Upper lobe of right lung (tissue), 1 donor: ENCODE data around the gene INF2. TPM values are rescaled to one million over a fixed set of nuclear protein-coding genes. Genes with fewer than 3 reads are reported as not detected.

Experiments used
- ATAC-seq: fragments of 200-7000 bp; cut with Tn5 transposase; one replicate; pipeline ENCODE4 v1.9.1; 2020; ENCODE audit warnings: mild to moderate bottlenecking, moderate library complexity
- DNase-seq: peaks from one replicate; pipeline ENCODE4 v3.0.0-alpha.2; 2020
- H3K27ac ChIP-seq: fragments of 200-600 bp; one replicate; pipeline ENCODE4 v1.8.0; 2022
- H3K27me3 ChIP-seq: fragments of 200-600 bp; one replicate; pipeline ENCODE4 v1.8.0; 2022; ENCODE audit warnings: mild to moderate bottlenecking
- H3K36me3 ChIP-seq: fragments of 200-600 bp; one replicate; pipeline ENCODE4 v1.8.0; 2022
- H3K4me1 ChIP-seq: fragments of 200-600 bp; one replicate; pipeline ENCODE4 v1.8.0; 2022
- H3K4me3 ChIP-seq: fragments of 200-600 bp; one replicate; pipeline ENCODE4 v1.8.0; 2022; ENCODE audit warnings: mild to moderate bottlenecking
- H3K9me3 ChIP-seq: fragments of 200-600 bp; one replicate; pipeline ENCODE4 v1.8.0; 2022
- intact Hi-C: fragments of 100-400 bp; cut with DNase I; formaldehyde crosslinking; loops from one replicate; pipeline ENCODE4 v1.11.0; 2022
- total RNA-seq: library from RNA; stranded (reverse); fragmentation: NEBNext Ultra II Directional; extraction: Animal tissue kit (Norgen Biotek cat#: 25700); gene quantifications from one replicate; pipeline ENCODE4 v1.2.1, GENCODE V29; 2021
- TF ChIP-seq, protein P1 (sequence below): fragments of 200-600 bp; IDR thresholded peaks from one replicate; pipeline ENCODE4 v1.8.0; 2022; ENCODE audit warnings: antibody characterized with exemption
- donor health status: DM: no; HTN: yes; CAD: no; lungs with severe emphysema.

INF2 gene
- total RNA-seq, 1 donor from 2014 or later: 117 TPM

DNA sequence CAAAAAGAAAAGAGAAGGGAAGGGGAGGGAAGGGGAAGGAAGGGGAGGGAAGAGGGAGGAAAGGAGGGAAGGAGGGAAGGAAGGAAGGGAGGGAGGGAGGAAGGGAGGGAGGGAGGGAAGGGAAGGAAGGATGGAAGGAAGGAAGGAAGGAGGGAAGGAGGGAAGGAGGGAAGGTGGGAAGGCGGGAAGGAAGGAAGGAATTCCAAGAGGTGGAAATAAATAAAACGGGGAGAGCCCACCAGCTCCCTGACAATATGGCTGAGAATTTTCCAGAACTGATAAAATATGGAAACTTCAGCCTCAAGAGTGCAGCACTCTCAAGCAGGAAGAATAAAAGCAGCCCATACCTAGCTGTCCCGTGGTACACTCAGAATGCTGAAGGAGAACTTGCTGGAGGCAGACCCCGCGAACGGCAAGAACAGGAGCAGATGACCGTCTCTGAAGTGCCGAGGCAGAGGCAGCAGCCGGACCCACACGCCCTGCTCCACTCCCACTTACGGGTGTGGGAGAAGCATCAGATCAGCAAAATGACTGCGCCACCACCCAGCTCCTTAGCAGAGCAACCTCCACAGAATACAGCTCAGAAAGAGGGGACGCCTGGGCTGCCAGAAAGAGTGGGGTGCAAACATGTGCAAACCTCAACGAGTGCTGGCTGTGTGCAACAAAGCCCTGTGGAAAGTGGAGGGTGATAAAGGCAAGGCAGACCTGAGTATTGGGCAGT lies 34.1 kb upstream of the INF2 start:
- no peak for ATAC-seq
- H3K4me3 ChIP-seq: no peak overlapping the region
- no peak for DNase-seq

DNA sequence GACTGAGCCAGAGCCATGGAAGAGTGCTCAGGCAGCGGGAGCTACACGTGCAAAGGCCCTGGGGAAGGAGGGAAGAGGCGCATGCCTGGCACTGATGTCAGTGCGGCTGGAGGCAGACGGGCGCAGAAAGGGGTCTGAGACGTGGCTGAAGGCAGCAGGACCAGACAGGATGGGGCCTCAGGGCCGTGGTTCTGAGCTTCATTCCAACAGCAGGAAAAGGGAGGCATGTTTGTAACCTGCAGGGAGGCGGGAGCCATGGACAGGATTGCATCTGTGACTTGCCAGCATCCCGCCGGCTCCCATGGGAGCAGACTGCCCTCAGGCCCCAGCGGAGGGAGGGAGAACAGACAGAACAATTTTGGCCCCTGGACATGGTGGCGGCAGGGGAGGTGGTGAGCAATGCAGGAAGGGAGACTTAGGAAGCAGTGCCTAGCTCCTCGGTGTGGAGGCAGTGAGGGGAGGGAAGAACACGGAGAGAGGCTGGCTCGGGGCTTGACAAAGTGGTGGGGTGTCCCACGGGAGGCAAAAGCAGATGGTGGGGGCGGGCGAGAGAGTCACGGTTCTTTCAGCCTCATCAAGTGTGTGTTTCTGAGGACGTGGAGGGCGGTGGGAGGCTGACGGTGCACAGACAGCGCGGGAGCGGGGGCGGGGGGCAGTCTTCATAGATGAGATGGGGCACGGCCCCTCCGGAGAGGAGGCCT lies 33.3 kb upstream of the INF2 start:
- DNase-seq (no peak), ATAC-seq (no peak)
- Histone ChIP-seq H3K4me1 (peaks cover 5% of the 10 kb centered on the region), H3K27me3 (peaks cover 7% of the 10 kb centered on the region), H3K27ac (no peak overlapping the region), H3K36me3 (no peaks in the 10 kb centered on the region), H3K4me3 (no peak overlapping the region), H3K9me3 (no peaks in the 10 kb centered on the region)
- TF ChIP-seq, protein P1, sequence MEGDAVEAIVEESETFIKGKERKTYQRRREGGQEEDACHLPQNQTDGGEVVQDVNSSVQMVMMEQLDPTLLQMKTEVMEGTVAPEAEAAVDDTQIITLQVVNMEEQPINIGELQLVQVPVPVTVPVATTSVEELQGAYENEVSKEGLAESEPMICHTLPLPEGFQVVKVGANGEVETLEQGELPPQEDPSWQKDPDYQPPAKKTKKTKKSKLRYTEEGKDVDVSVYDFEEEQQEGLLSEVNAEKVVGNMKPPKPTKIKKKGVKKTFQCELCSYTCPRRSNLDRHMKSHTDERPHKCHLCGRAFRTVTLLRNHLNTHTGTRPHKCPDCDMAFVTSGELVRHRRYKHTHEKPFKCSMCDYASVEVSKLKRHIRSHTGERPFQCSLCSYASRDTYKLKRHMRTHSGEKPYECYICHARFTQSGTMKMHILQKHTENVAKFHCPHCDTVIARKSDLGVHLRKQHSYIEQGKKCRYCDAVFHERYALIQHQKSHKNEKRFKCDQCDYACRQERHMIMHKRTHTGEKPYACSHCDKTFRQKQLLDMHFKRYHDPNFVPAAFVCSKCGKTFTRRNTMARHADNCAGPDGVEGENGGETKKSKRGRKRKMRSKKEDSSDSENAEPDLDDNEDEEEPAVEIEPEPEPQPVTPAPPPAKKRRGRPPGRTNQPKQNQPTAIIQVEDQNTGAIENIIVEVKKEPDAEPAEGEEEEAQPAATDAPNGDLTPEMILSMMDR: no peak
- intact Hi-C loops: no loop called here

More for the DNA sequence above, 34.1 kb upstream of the INF2 start:
- intact Hi-C loops: no loop called here
- TF ChIP-seq, protein P1: no peak
- Histone ChIP-seq H3K4me1 (peaks cover 5% of the 10 kb centered on the region), H3K9me3 (no peaks in the 10 kb centered on the region), H3K27ac (no peak overlapping the region), H3K27me3 (peaks cover under 1% of the 10 kb centered on the region), H3K36me3 (no peaks in the 10 kb centered on the region)

DNA sequence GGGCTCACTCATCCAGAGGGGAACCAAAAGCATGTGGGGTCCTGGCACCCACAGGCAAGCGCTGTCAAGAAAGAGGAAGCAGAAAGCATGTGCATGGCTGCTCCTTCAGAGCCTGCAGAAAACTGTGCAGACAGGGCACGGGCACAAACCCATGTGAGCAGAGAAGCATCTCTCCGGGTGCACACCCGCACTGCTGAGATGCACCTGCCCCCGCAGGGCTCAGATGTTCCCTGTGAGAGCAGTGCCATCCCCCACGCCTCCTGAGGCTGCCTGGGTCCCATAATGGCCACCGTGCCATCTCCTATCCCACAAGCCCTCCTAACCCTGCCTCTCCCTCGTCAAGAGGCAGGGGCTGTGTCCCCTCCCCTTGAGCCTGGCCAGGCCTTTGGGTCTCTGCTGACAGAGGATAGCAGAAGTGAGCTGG lies 32.3 kb upstream of the INF2 start:
- TF ChIP-seq, protein P1: no peak
- no peaks in the 10 kb centered on the region for H3K36me3 ChIP-seq
- H3K4me3 ChIP-seq: no peak overlapping the region
- peak; percentile 45 for ATAC-seq
- H3K27ac ChIP-seq: no peak overlapping the region
- peak; percentile 67 for DNase-seq
- intact Hi-C loops: no loop called here
- H3K9me3 ChIP-seq: no peaks in the 10 kb centered on the region
- peaks cover 5% of the 10 kb centered on the region for H3K4me1 ChIP-seq
- peaks cover 7% of the 10 kb centered on the region for H3K27me3 ChIP-seq

DNA sequence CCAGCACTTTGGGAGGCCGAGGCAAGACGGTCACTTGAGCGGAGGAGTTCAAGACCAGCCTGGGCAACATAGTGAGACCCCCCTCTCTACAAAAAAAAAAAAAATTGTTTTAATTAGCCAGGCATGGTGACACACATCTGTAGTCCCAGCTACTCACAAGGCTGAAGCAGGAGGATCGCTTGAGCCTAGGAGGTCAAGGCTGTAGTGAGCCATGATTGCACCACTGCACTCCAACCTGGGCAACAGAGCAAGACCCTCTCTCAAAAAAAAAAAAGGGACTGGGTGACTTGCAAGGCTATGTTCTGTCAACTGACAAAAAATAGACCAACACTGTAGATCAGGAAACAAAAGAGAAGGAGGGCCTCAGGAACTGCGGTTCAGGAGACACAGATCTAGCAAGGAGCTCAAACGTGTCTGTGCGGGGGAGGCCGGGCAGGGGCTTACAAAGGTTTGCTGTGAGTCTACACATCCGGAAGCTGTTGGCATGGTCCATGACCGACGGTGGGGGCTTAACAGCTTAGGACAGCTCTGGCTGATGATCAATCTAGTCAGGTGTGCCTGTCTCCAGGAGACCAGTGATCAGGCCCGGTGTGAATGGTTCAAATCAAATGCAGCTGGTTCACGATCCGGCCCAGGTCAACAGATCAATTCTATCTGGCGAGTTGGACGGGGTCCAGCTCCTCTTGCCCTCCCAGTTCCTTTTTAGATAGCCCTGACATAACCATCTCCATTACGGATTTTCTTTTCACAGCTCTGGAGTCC lies 31.7 kb upstream of the INF2 start:
- intact Hi-C loops: no loop called here
- no peak for DNase-seq
- Histone ChIP-seq H3K4me3 (no peak overlapping the region), H3K27me3 (peaks cover 7% of the 10 kb centered on the region), H3K9me3 (no peaks in the 10 kb centered on the region), H3K36me3 (no peaks in the 10 kb centered on the region), H3K27ac (no peak overlapping the region), H3K4me1 (peaks cover 5% of the 10 kb centered on the region)
- no peak for ATAC-seq
- TF ChIP-seq, protein P1: no peak

DNA sequence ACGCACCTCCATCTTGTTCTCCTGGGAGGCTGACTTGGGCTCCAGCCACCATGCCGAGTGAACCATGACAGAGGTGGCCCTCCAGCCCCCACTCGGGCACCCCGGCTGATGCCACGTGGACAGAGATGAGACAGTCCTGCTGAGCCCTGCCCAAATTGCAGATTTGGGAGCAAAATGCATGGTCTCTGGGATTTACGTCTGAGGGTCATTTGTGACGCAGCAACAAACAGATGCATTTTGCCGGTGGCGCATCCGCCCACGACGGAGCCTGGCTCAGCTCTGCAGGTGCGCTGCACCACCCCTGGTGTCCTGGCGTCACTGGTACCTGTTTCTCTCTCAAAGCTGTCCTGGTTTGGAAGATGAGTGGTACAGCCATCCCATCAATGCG lies 31.1 kb upstream of the INF2 start:
- peaks cover 7% of the 10 kb centered on the region for H3K27me3 ChIP-seq
- no peaks in the 10 kb centered on the region for H3K9me3 ChIP-seq
- H3K36me3 ChIP-seq: no peaks in the 10 kb centered on the region
- peaks cover 5% of the 10 kb centered on the region for H3K4me1 ChIP-seq
- no peak overlapping the region for H3K4me3 ChIP-seq
- intact Hi-C loops: no loop called here
- TF ChIP-seq, protein P1: no peak
- no peak overlapping the region for H3K27ac ChIP-seq
- ATAC-seq: no peak
- DNase-seq: no peak
